Thyroid gland (tissue), 4 donors: ENCODE data around the gene DIS3L2.

ENCODE experiments used
- POLR2A ChIP-seq, 2 donors: fragments of 450-650 bp; IDR thresholded peaks; one replicate each; pipeline ENCODE4 v1.6.1; 2017; ENCODE audit warnings: antibody characterized with exemption in 2 of 2, mild to moderate bottlenecking in 2 of 2, moderate library complexity in 1 of 2
- TF ChIP-seq, protein P1 (sequence below), 6 experiments: fragments of 200-600 bp in 3 of 6; fragments of 450-650 bp in 3 of 6; sonication (generic) in 3 of 6; IDR thresholded peaks; one replicate each; pipeline ENCODE4 v1.5.1; 2016 to 2019; ENCODE audit warnings: antibody characterized with exemption in 6 of 6, mild to moderate bottlenecking in 2 of 6, inconsistent platforms in 1 of 6, moderate library complexity in 1 of 6

DNA sequence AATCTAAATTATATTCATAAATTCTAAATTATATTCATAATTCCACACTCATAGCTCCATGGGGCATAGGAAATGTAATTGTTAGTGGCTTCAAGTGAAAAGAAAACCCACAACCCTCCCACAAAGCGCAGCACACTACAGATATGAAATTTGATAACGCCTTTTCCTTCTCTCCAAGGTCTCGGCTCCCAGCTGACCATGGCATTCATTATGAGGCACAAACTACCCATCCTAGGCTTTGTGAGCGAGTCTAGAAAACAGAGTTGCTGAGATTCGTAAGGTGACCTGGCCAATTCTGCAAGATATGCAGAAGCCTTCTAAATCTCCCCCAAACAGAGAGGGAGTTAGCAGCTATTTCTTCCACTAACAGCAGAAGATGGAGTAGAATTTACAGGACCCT is 40.7 kb upstream of the DIS3L2 start:
- TF ChIP-seq, protein P1, sequence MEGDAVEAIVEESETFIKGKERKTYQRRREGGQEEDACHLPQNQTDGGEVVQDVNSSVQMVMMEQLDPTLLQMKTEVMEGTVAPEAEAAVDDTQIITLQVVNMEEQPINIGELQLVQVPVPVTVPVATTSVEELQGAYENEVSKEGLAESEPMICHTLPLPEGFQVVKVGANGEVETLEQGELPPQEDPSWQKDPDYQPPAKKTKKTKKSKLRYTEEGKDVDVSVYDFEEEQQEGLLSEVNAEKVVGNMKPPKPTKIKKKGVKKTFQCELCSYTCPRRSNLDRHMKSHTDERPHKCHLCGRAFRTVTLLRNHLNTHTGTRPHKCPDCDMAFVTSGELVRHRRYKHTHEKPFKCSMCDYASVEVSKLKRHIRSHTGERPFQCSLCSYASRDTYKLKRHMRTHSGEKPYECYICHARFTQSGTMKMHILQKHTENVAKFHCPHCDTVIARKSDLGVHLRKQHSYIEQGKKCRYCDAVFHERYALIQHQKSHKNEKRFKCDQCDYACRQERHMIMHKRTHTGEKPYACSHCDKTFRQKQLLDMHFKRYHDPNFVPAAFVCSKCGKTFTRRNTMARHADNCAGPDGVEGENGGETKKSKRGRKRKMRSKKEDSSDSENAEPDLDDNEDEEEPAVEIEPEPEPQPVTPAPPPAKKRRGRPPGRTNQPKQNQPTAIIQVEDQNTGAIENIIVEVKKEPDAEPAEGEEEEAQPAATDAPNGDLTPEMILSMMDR (IDR thresholded peaks at IDR 0.05): no peak
- no peak for TF ChIP-seq POLR2A (IDR thresholded peaks at IDR 0.05)
